ENCODE measurements around the gene VAV3.

VAV3 gene

GRCh38 chr1:107942814-107943213 lies 22.2 kb downstream of the VAV3 start:
- H3K9ac ChIP-seq, result no peak overlapping the region; a peak in 1 of 22 replicates
- TF ChIP-seq Cebpa-rat (IDR thresholded peaks at IDR 0.05), result no peak
- no peaks in the 10 kb centered on the region for H4K20me1 ChIP-seq
- H3K4me2 ChIP-seq, result peak overlapping the region in 3 of 11 experiments; percentile 23 to 88 (median 79); a peak in 5 of 22 replicates
- H3K27me3 ChIP-seq, result no peaks in the 10 kb centered on the region
- H3K36me3 ChIP-seq, result peaks cover 0 to 83% (median 7%) of the 10 kb centered on the region in 11 experiments; a peak in 9 of 22 replicates
- H3K9me3 ChIP-seq (replicated peaks in 1 of 11), result peaks cover 0 to 42% (median 10%) of the 10 kb centered on the region in 11 experiments; a peak in 13 of 22 replicates
- peaks cover 5 to 74% (median 29%) of the 10 kb centered on the region in 10 experiments for H3K4me1 ChIP-seq
- H3K4me3 ChIP-seq, result no peak overlapping the region
- H3K27ac ChIP-seq, result peak overlapping the region in 5 of 11 experiments; percentile 48 to 88 (median 73); a peak in 7 of 22 replicates

- Histone ChIP-seq H3K4me3 (peak overlapping the region in 2 of 10 experiments; percentile 3 to 17; a peak in 2 of 20 replicates), H4K20me1 (peaks cover 0 to 5% (median 0%) of the 10 kb centered on the region in 11 experiments; a peak in 2 of 22 replicates), H3K27me3 (no peaks in the 10 kb centered on the region), H3K36me3 (peaks cover 0 to 77% (median 7%) of the 10 kb centered on the region in 11 experiments; a peak in 9 of 22 replicates), H3K27ac (peak overlapping the region in 10 of 11 experiments; percentile 2 to 88 (median 43); a peak in 15 of 22 replicates), H3K4me1 (peaks cover 18 to 77% (median 41%) of the 10 kb centered on the region in 10 experiments), H3K9ac (peak overlapping the region in 3 of 11 experiments; percentile 46 to 58 (median 56); a peak in 4 of 22 replicates), H3K9me3 (replicated peaks in 1 of 11) (peaks cover 0 to 31% (median 7%) of the 10 kb centered on the region in 11 experiments; a peak in 13 of 22 replicates), H3K4me2 (peak overlapping the region in 8 of 11 experiments; percentile 1 to 88 (median 44); a peak in 15 of 22 replicates)
- no peak for TF ChIP-seq Cebpa-rat (IDR thresholded peaks at IDR 0.05)
These were observed 23.4 kb downstream of the VAV3 start for GRCh38 chr1:107941531-107941930.

DNA sequence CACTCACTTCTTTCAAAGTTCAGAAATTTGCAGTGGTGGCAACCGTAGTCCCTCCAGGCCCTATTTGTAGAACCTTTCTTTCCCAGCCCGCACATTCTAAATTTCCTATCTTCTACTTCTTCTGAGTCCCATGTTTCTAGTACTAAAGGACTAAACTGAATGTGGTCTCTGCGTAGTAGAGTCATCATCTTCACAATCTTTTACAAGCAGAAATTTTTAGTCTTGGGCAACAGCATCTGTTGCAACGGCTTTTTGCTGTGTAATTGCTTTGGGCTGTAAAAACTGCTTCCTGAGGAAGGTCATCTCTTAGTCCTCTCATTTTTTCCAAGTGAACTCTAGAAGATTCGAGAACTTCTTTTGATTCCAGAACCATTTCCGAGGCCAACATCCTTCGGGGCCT lies 23.9 kb downstream of the VAV3 start:
- Histone ChIP-seq H3K9ac (peak overlapping the region in 4 of 11 experiments; percentile 21 to 58 (median 51); a peak in 6 of 22 replicates), H3K36me3 (peaks cover 0 to 73% (median 7%) of the 10 kb centered on the region in 11 experiments; a peak in 9 of 22 replicates), H3K4me1 (peaks cover 22 to 81% (median 44%) of the 10 kb centered on the region in 10 experiments), H3K27me3 (no peaks in the 10 kb centered on the region), H3K27ac (peak overlapping the region in 10 of 11 experiments; percentile 23 to 88 (median 45); a peak in 17 of 22 replicates), H3K4me2 (peak overlapping the region in 8 of 11 experiments; percentile 1 to 88 (median 44); a peak in 15 of 22 replicates), H3K4me3 (no peak overlapping the region), H3K9me3 (replicated peaks in 1 of 11) (peaks cover 0 to 29% (median 5%) of the 10 kb centered on the region in 11 experiments; a peak in 13 of 22 replicates), H4K20me1 (peaks cover 0 to 5% (median 0%) of the 10 kb centered on the region in 11 experiments; a peak in 2 of 22 replicates)
- TF ChIP-seq Cebpa-rat (IDR thresholded peaks at IDR 0.05), result peak in 3 of 11 experiments; percentile 50 to 71 (median 54); a peak in 2 of 22 replicates

DNA sequence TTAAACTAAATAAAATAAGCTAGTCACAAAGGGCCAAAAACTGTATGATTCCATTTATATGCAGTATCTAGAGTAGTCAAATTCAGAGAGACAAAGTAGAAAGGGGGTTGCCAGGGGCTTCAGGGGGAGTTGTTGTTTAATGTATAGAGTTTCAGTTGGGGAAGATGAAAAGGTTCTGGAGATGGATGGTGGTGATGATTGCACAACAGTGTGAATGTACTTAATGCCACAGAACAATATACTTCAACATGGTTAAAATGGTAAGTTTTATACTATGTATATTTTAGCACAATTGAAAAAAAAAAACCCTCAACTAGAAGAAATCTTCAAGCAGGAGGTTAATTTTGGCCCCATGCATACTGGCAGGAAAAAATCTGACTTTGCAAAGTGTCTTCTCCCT lies 24.3 kb downstream of the VAV3 start:
- no peak overlapping the region for H3K4me3 ChIP-seq
- peak overlapping the region in 4 of 11 experiments; percentile 21 to 58 (median 51); a peak in 6 of 22 replicates for H3K9ac ChIP-seq
- H3K27me3 ChIP-seq, result no peaks in the 10 kb centered on the region
- TF ChIP-seq Cebpa-rat (IDR thresholded peaks at IDR 0.05), result peak in 2 of 11 experiments; percentile 13 to 41; a peak in 4 of 22 replicates
- H3K36me3 ChIP-seq, result peaks cover 0 to 69% (median 7%) of the 10 kb centered on the region in 11 experiments; a peak in 9 of 22 replicates
- peaks cover 26 to 86% (median 48%) of the 10 kb centered on the region in 10 experiments for H3K4me1 ChIP-seq
- peaks cover 0 to 26% (median 4%) of the 10 kb centered on the region in 11 experiments; a peak in 11 of 22 replicates for H3K9me3 ChIP-seq (replicated peaks in 1 of 11)
- peak overlapping the region in 10 of 11 experiments; percentile 23 to 88 (median 45); a peak in 18 of 22 replicates for H3K27ac ChIP-seq
- peak overlapping the region in 8 of 11 experiments; percentile 1 to 88 (median 44); a peak in 13 of 22 replicates for H3K4me2 ChIP-seq
- H4K20me1 ChIP-seq, result peaks cover 0 to 5% (median 0%) of the 10 kb centered on the region in 11 experiments; a peak in 2 of 22 replicates

GRCh38 chr1:107940017-107940577 lies 24.9 kb downstream of the VAV3 start:
- Histone ChIP-seq H3K36me3 (peaks cover 0 to 69% (median 7%) of the 10 kb centered on the region in 11 experiments; a peak in 9 of 22 replicates), H3K4me3 (no peak overlapping the region), H4K20me1 (peaks cover 0 to 5% (median 0%) of the 10 kb centered on the region in 11 experiments; a peak in 2 of 22 replicates), H3K9me3 (replicated peaks in 1 of 11) (peaks cover 0 to 25% (median 4%) of the 10 kb centered on the region in 11 experiments; a peak in 10 of 22 replicates), H3K27me3 (no peaks in the 10 kb centered on the region), H3K4me2 (peak overlapping the region in 5 of 11 experiments; percentile 4 to 88 (median 79); a peak in 9 of 22 replicates), H3K4me1 (peaks cover 32 to 92% (median 54%) of the 10 kb centered on the region in 10 experiments), H3K27ac (peak overlapping the region in 8 of 11 experiments; percentile 23 to 88 (median 58); a peak in 14 of 22 replicates), H3K9ac (peak overlapping the region in 3 of 11 experiments; percentile 46 to 58 (median 56); a peak in 4 of 22 replicates)
- TF ChIP-seq Cebpa-rat (IDR thresholded peaks at IDR 0.05), result no peak

DNA sequence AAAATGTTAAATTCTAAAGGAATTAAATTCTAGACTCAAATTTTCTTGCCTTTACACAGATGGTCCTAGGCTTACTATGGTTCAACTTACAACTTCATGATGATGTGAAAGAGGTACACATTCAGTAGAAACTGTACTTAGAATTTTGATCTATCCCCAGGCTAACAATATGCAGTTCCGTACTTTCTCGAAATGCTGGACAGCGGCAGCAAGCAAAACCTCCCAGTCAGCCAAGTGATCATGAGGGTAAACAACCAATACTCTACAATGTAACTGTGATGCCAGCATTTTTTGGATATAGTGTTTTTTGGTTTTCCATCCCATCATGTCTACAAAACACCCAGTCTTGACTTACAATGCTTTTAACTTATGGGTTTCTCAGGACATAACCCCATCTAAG lies 25.7 kb downstream of the VAV3 start:
- Histone ChIP-seq H3K27me3 (no peaks in the 10 kb centered on the region), H3K4me1 (peaks cover 40 to 100% (median 62%) of the 10 kb centered on the region in 10 experiments), H3K36me3 (peaks cover 0 to 61% (median 7%) of the 10 kb centered on the region in 11 experiments; a peak in 8 of 22 replicates), H3K27ac (peak overlapping the region in 3 of 11 experiments; percentile 67 to 88 (median 75); a peak in 2 of 22 replicates), H4K20me1 (peaks cover 0 to 5% (median 0%) of the 10 kb centered on the region in 11 experiments; a peak in 2 of 22 replicates), H3K9me3 (replicated peaks in 1 of 11) (peaks cover 0 to 23% (median 4%) of the 10 kb centered on the region in 11 experiments; a peak in 10 of 22 replicates), H3K9ac (no peak overlapping the region), H3K4me2 (peak overlapping the region in 4 of 11 experiments; percentile 47 to 88 (median 84); a peak in 7 of 22 replicates), H3K4me3 (no peak overlapping the region)
- no peak for TF ChIP-seq Cebpa-rat (IDR thresholded peaks at IDR 0.05)

- Histone ChIP-seq H3K9me3 (replicated peaks in 1 of 11) (peaks cover 0 to 19% (median 2%) of the 10 kb centered on the region in 11 experiments; a peak in 9 of 22 replicates), H3K36me3 (peaks cover 0 to 46% (median 7%) of the 10 kb centered on the region in 11 experiments; a peak in 7 of 22 replicates), H3K4me3 (no peak overlapping the region), H3K9ac (peak overlapping the region in 5 of 11 experiments; percentile 17 to 70 (median 48); a peak in 9 of 22 replicates), H3K27ac (peak overlapping the region in 10 of 11 experiments; percentile 27 to 88 (median 52); a peak in 18 of 22 replicates), H3K4me2 (peak overlapping the region; percentile 35 to 88 (median 70)), H3K4me1 (peaks cover 45 to 86% (median 67%) of the 10 kb centered on the region in 10 experiments), H4K20me1 (peaks cover 0 to 5% (median 0%) of the 10 kb centered on the region in 11 experiments; a peak in 2 of 22 replicates), H3K27me3 (no peaks in the 10 kb centered on the region)
- TF ChIP-seq Cebpa-rat (IDR thresholded peaks at IDR 0.05), result peak in 2 of 11 experiments; percentile 50 to 52; a peak in 3 of 22 replicates
These were observed 28.2 kb downstream of the VAV3 start for GRCh38 chr1:107936498-107937481.

Data from BLaER1 treated with 17β-estradiol and CSF1 and Interleukin-3, amounts not matched to agents 10 nM and 100 nM (cell line).